ENCODE results near the gene NFYB. TPM values are rescaled to one million over a fixed set of nuclear protein-coding genes. Genes with fewer than 3 reads are reported as not detected.
"Not testable (repeated sequence)": the region's sequence is repeated elsewhere in the genome, so short reads cannot be mapped to it uniquely, and the experiment has no call there.

The NFYB gene
- 10 to 100 TPM; 84.3 to 96.6 (median 91.5) TPM for polyA plus RNA-seq (ENCODE audit: insufficient read length in 3 of 3)
- long read RNA-seq, donor 1, transcript NFYB-201 (8 exons, 3,512 nt), result major isoform, 22 of 34 reads
- long read RNA-seq, donor 1, transcript NFYB-205 (8 exons, 1,727 nt), result minor isoform, 5 of 34 reads
- long read RNA-seq, donor 1, partial matches to known transcripts, result 0 of 34 reads
- long read RNA-seq, donor 1, other reads (novel, unspliced or antisense), result 7 of 34 reads
- long read RNA-seq, donor 2, transcript NFYB-201 (8 exons, 3,512 nt), result major isoform, 10 of 14 reads
- long read RNA-seq, donor 2, partial matches to known transcripts, result 0 of 14 reads
- long read RNA-seq, donor 2, other reads (novel, unspliced or antisense), result 0 of 14 reads
- long read RNA-seq, donor 3, transcript NFYB-201 (8 exons, 3,512 nt), result major isoform, 11 of 17 reads
- long read RNA-seq, donor 3, transcript NFYB-205 (8 exons, 1,727 nt), result minor isoform, 6 of 17 reads
- long read RNA-seq, donor 3, partial matches to known transcripts, result 0 of 17 reads
- long read RNA-seq, donor 3, other reads (novel, unspliced or antisense), result 0 of 17 reads
- long read RNA-seq, donor 4, transcript NFYB-201 (8 exons, 3,512 nt), result major isoform, 11 of 19 reads
- long read RNA-seq, donor 4, transcript NFYB-205 (8 exons, 1,727 nt), result minor isoform, 8 of 19 reads
- long read RNA-seq, donor 4, partial matches to known transcripts, result 0 of 19 reads
- long read RNA-seq, donor 4, other reads (novel, unspliced or antisense), result 0 of 19 reads
- long read RNA-seq, donor 5, transcript NFYB-201 (8 exons, 3,512 nt), result major isoform, 11 of 15 reads
- long read RNA-seq, donor 5, partial matches to known transcripts, result 0 of 15 reads
- long read RNA-seq, donor 5, other reads (novel, unspliced or antisense), result 0 of 15 reads
- long read RNA-seq, donor 6, transcript NFYB-201 (8 exons, 3,512 nt), result major isoform, 6 of 10 reads
- long read RNA-seq, donor 6, partial matches to known transcripts, result 0 of 10 reads
- long read RNA-seq, donor 6, other reads (novel, unspliced or antisense), result 0 of 10 reads
- long read RNA-seq, donor 7, transcript NFYB-201 (8 exons, 3,512 nt), result major isoform, 13 of 20 reads
- long read RNA-seq, donor 7, transcript NFYB-205 (8 exons, 1,727 nt), result minor isoform, 7 of 20 reads
- long read RNA-seq, donor 7, partial matches to known transcripts, result 0 of 20 reads
- long read RNA-seq, donor 7, other reads (novel, unspliced or antisense), result 0 of 20 reads
- long read RNA-seq, donor 8, transcript NFYB-205 (8 exons, 1,727 nt), result major isoform, 5 of 9 reads
- long read RNA-seq, donor 8, partial matches to known transcripts, result 0 of 9 reads
- long read RNA-seq, donor 8, other reads (novel, unspliced or antisense), result 0 of 9 reads
- long read RNA-seq, donor 9, transcript NFYB-201 (8 exons, 3,512 nt), result major isoform, 8 of 21 reads
- long read RNA-seq, donor 9, transcript NFYB-205 (8 exons, 1,727 nt), result minor isoform, 6 of 21 reads
- long read RNA-seq, donor 9, partial matches to known transcripts, result 0 of 21 reads
- long read RNA-seq, donor 9, other reads (novel, unspliced or antisense), result 7 of 21 reads
- long read RNA-seq, donor 10, transcript NFYB-201 (8 exons, 3,512 nt), result major isoform, 9 of 14 reads
- long read RNA-seq, donor 10, partial matches to known transcripts, result 0 of 14 reads
- long read RNA-seq, donor 10, other reads (novel, unspliced or antisense), result 0 of 14 reads
- long read RNA-seq, donor 11, transcript NFYB-201 (8 exons, 3,512 nt), result major isoform, 7 of 8 reads
- long read RNA-seq, donor 11, partial matches to known transcripts, result 0 of 8 reads
- long read RNA-seq, donor 11, other reads (novel, unspliced or antisense), result 0 of 8 reads
- long read RNA-seq, donor 12, transcript NFYB-205 (8 exons, 1,727 nt), result minor isoform, 5 of 30 reads
- long read RNA-seq, donor 12, transcript NFYB-201 (8 exons, 3,512 nt), result major isoform, 17 of 30 reads
- long read RNA-seq, donor 12, partial matches to known transcripts, result 0 of 30 reads
- long read RNA-seq, donor 12, other reads (novel, unspliced or antisense), result 8 of 30 reads
- long read RNA-seq, donor 13, transcript NFYB-201 (8 exons, 3,512 nt), result major isoform, 9 of 21 reads
- long read RNA-seq, donor 13, partial matches to known transcripts, result 10 of 21 reads
- long read RNA-seq, donor 13, other reads (novel, unspliced or antisense), result 0 of 21 reads
- long read RNA-seq, donor 14, result 0 reads
- long read RNA-seq, donor 15, transcript NFYB-205 (8 exons, 1,727 nt), result minor isoform, 5 of 25 reads
- long read RNA-seq, donor 15, transcript NFYB-201 (8 exons, 3,512 nt), result major isoform, 15 of 25 reads
- long read RNA-seq, donor 15, partial matches to known transcripts, result 0 of 25 reads
- long read RNA-seq, donor 15, other reads (novel, unspliced or antisense), result 5 of 25 reads
- long read RNA-seq, donor 16, transcript NFYB-205 (8 exons, 1,727 nt), result major isoform, 11 of 21 reads
- long read RNA-seq, donor 16, transcript NFYB-201 (8 exons, 3,512 nt), result minor isoform, 10 of 21 reads
- long read RNA-seq, donor 16, partial matches to known transcripts, result 0 of 21 reads
- long read RNA-seq, donor 16, other reads (novel, unspliced or antisense), result 0 of 21 reads

- peak; percentile 96 for DNase-seq
Observed at GRCh38 chr12:104137902-104138796, at the start of gene NFYB. NFYB (minus strand) TSS chr12:104138210; CDS start chr12:104135453, 2,757 bp downstream.

- DNase-seq, result no peak
Observed at GRCh38 chr12:104187446-104188155, 49.6 kb upstream of the NFYB start.

GRCh38 chr12:104183443-104183842 is 45.4 kb upstream of the NFYB start:
- DNase-seq, result no peak

GRCh38 chr12:104182621-104183378 is 44.8 kb upstream of the NFYB start:
- no peak for DNase-seq

- no peak for DNase-seq
Observed at GRCh38 chr12:104182144-104182543, 44.1 kb upstream of the NFYB start.

- no peak for DNase-seq
Observed at GRCh38 chr12:104181313-104181712, 43.3 kb upstream of the NFYB start.

- DNase-seq, result no peak
Observed at GRCh38 chr12:104180374-104180773, 42.4 kb upstream of the NFYB start.

GRCh38 chr12:104177663-104178501 is 39.9 kb upstream of the NFYB start:
- no peak for DNase-seq

GRCh38 chr12:104177336-104177662 is 39.3 kb upstream of the NFYB start:
- no peak for DNase-seq

GRCh38 chr12:104175726-104176247 is 37.8 kb upstream of the NFYB start:
- DNase-seq, result no peak

GRCh38 chr12:104173804-104174203 is 35.8 kb upstream of the NFYB start:
- not testable (repeated sequence) for DNase-seq

GRCh38 chr12:104172570-104172947 is 34.5 kb upstream of the NFYB start:
- no peak for DNase-seq

- DNase-seq, result no peak
Observed at GRCh38 chr12:104171785-104172569, 34.0 kb upstream of the NFYB start.

- DNase-seq, result no peak
Observed at GRCh38 chr12:104168596-104168995, 30.6 kb upstream of the NFYB start.
